Measurements from ENCODE around the gene TRMT44. TPM values are rescaled to one million over a fixed set of nuclear protein-coding genes. Genes with fewer than 3 reads are reported as not detected.

TRMT44 gene
- polyA plus RNA-seq, 1 donor (not counting 4 experiments of a cell fraction or from before 2014, with no cell fraction given), result 8.8 TPM

GRCh38 chr4:8427262-8427661 is 13.3 kb upstream of the TRMT44 start:
- H3K27ac ChIP-seq (ENCODE audit: control insufficient read depth, insufficient read depth, low read length), result no peak overlapping the region
- no peaks in the 10 kb centered on the region for H3K36me3 ChIP-seq (ENCODE audit: control insufficient read depth in 2 of 2, extremely low read depth in 1 of 2, insufficient read depth in 2 of 2, low read length in 2 of 2)
- no peaks in the 10 kb centered on the region for H4K20me1 ChIP-seq (ENCODE audit: control insufficient read depth, extremely low read depth, insufficient read depth, low read length)
- TF ChIP-seq CTCF (optimal IDR thresholded peaks at IDR 0.05 in 1 of 3, IDR thresholded peaks at IDR 0.05 in 1 of 3, conservative IDR thresholded peaks at IDR 0.05 in 1 of 3; ENCODE audit: extremely low read depth in 1 of 3, insufficient read depth in 2 of 3, low read length in 3 of 3) (no peak), EZH2 (IDR thresholded peaks at IDR 0.05; ENCODE audit: low read length) (no peak)
- no peaks in the 10 kb centered on the region for H3K9me1 ChIP-seq (ENCODE audit: control insufficient read depth, extremely low read depth, insufficient read depth, low read length)
- dilution Hi-C loops (cut with MboI; ENCODE audit: extremely low pct_ligation_motif_present, low sequenced_read_pairs), result no loop called here
- H3K27me3 ChIP-seq (ENCODE audit: control insufficient read depth, extremely low read depth, insufficient read depth, low read length), result no peaks in the 10 kb centered on the region
- no peaks in the 10 kb centered on the region for H3K9me3 ChIP-seq (ENCODE audit: control insufficient read depth, low read depth, low read length)
- peaks cover 3% of the 10 kb centered on the region for H3K79me2 ChIP-seq (ENCODE audit: control insufficient read depth, insufficient read depth, low read length)
- no peak overlapping the region for H3K9ac ChIP-seq (ENCODE audit: control insufficient read depth, extremely low read depth, insufficient read depth, low read length)
- FAIRE-seq (no peak), DNase-seq (ENCODE audit: low read depth, low spot score) (no peak)
- peaks cover 10% of the 10 kb centered on the region for H3K4me1 ChIP-seq (ENCODE audit: control insufficient read depth, extremely low read depth, insufficient read depth, low read length)
- H3K4me3 ChIP-seq (ENCODE audit: control insufficient read depth in 2 of 3, extremely low read depth in 1 of 3, insufficient read depth in 2 of 3, low read depth in 1 of 3, low read length in 3 of 3), result peak overlapping the region in 2 of 3 experiments; percentile 53 to 74
- H3K4me2 ChIP-seq (ENCODE audit: control insufficient read depth, extremely low read depth, insufficient read depth, low read depth, low read length), result peak overlapping the region; percentile 75
- no peak overlapping the region for H2AFZ ChIP-seq (ENCODE audit: control insufficient read depth, low read length)

GRCh38 chr4:8427761-8428287 is 12.8 kb upstream of the TRMT44 start:
- FAIRE-seq (no peak), DNase-seq (ENCODE audit: low read depth, low spot score) (no peak)
- Histone ChIP-seq H3K4me1 (ENCODE audit: control insufficient read depth, extremely low read depth, insufficient read depth, low read length) (peaks cover 10% of the 10 kb centered on the region), H3K79me2 (ENCODE audit: control insufficient read depth, insufficient read depth, low read length) (peaks cover 3% of the 10 kb centered on the region), H3K27ac (ENCODE audit: control insufficient read depth, insufficient read depth, low read length) (peak overlapping the region; percentile 16), H3K9me1 (ENCODE audit: control insufficient read depth, extremely low read depth, insufficient read depth, low read length) (no peaks in the 10 kb centered on the region), H3K36me3 (ENCODE audit: control insufficient read depth in 2 of 2, extremely low read depth in 1 of 2, insufficient read depth in 2 of 2, low read length in 2 of 2) (no peaks in the 10 kb centered on the region), H2AFZ (ENCODE audit: control insufficient read depth, low read length) (peak overlapping the region; percentile 81), H3K9ac (ENCODE audit: control insufficient read depth, extremely low read depth, insufficient read depth, low read length) (peak overlapping the region; percentile 64), H4K20me1 (ENCODE audit: control insufficient read depth, extremely low read depth, insufficient read depth, low read length) (no peaks in the 10 kb centered on the region), H3K9me3 (ENCODE audit: control insufficient read depth, low read depth, low read length) (no peaks in the 10 kb centered on the region), H3K4me3 (ENCODE audit: control insufficient read depth in 2 of 3, extremely low read depth in 1 of 3, insufficient read depth in 2 of 3, low read depth in 1 of 3, low read length in 3 of 3) (peak overlapping the region; percentile 53 to 80 (median 74)), H3K4me2 (ENCODE audit: control insufficient read depth, extremely low read depth, insufficient read depth, low read depth, low read length) (peak overlapping the region; percentile 75), H3K27me3 (ENCODE audit: control insufficient read depth, extremely low read depth, insufficient read depth, low read length) (no peaks in the 10 kb centered on the region)
- dilution Hi-C loops (cut with MboI; ENCODE audit: extremely low pct_ligation_motif_present, low sequenced_read_pairs), result no loop called here
- no peak for TF ChIP-seq CTCF (optimal IDR thresholded peaks at IDR 0.05 in 1 of 3, IDR thresholded peaks at IDR 0.05 in 1 of 3, conservative IDR thresholded peaks at IDR 0.05 in 1 of 3; ENCODE audit: extremely low read depth in 1 of 3, insufficient read depth in 2 of 3, low read length in 3 of 3)
- no peak for TF ChIP-seq EZH2 (IDR thresholded peaks at IDR 0.05; ENCODE audit: low read length)
